ENCODE data around the gene HLTF.

Gene HLTF

GRCh38 chr3:149081772-149082171 lies 4.6 kb downstream of the HLTF start:
- TF ChIP-seq CTCF (IDR thresholded peaks at IDR 0.05), result no peak

GRCh38 chr3:149080699-149081091 lies 5.6 kb downstream of the HLTF start:
- no peak for TF ChIP-seq CTCF (IDR thresholded peaks at IDR 0.05)

GRCh38 chr3:149080011-149080698 lies 6.2 kb downstream of the HLTF start:
- no peak for TF ChIP-seq CTCF (IDR thresholded peaks at IDR 0.05)

GRCh38 chr3:149077628-149078027 lies 8.7 kb downstream of the HLTF start:
- no peak for TF ChIP-seq CTCF (IDR thresholded peaks at IDR 0.05)

- TF ChIP-seq CTCF (IDR thresholded peaks at IDR 0.05), result no peak
Measured at GRCh38 chr3:149067883-149068282, 18.4 kb downstream of the HLTF start.

- no peak for TF ChIP-seq CTCF (IDR thresholded peaks at IDR 0.05)
Measured at GRCh38 chr3:149061776-149062175, 24.6 kb downstream of the HLTF start.

- no peak for TF ChIP-seq CTCF (IDR thresholded peaks at IDR 0.05)
Measured at GRCh38 chr3:149058602-149059001, 27.7 kb downstream of the HLTF start.

- TF ChIP-seq CTCF (IDR thresholded peaks at IDR 0.05), result no peak
Measured at GRCh38 chr3:149058198-149058597, 28.1 kb downstream of the HLTF start.

Measured in LNCAP (cell line).